Caco-2 (cell line): ENCODE results near the gene TARBP1. TPM values are rescaled to one million over a fixed set of nuclear protein-coding genes. Genes with fewer than 3 reads are reported as not detected.

Source experiments
- BruUV-seq: library from RNA; stranded (reverse); fragments of 400-500 nt; replicated peaks from 2 replicates; lab custom pipeline; 2021; lab: Mats Ljungman, UMichigan
- CTCF ChIA-PET: fragments of 300-600 bp; sonication (Branson Sonifier 250); formaldehyde crosslinking; loops from one replicate; lab custom pipeline; 2022; ENCODE audit warnings: antibody characterized with exemption; lab: Charles Lee
- POLR2A ChIA-PET: fragments of 300-600 bp; sonication (Branson Sonifier 250); formaldehyde crosslinking; loops from one replicate; lab custom pipeline; 2022; ENCODE audit warnings: antibody characterized with exemption; lab: Charles Lee
- DNase-seq, 2 experiments: peaks; one replicate each; pipeline versions ENCODE4 v3.0.0 to v3.0.0-alpha.2; 2020 to 2022
- H3K27me3 ChIP-seq: replicated peaks from 2 replicates; pipeline ENCODE4 v1.6.0; 2011; ENCODE audit warnings: low read length; ENCODE audit not compliant: control insufficient read depth, insufficient read depth
- H3K36me3 ChIP-seq: 2 replicates; pipeline ENCODE4 v1.5.1; 2011; ENCODE audit warnings: low read length; ENCODE audit not compliant: control insufficient read depth, insufficient read depth
- H3K4me1 ChIP-seq: fragments of 250-450 bp; sonication (Bioruptor Pico); 2 replicates; pipeline ENCODE4 v1.5.1; 2020; ENCODE audit warnings: mild to moderate bottlenecking
- H3K4me3 ChIP-seq: 2 replicates; pipeline ENCODE4 v1.5.1; 2011; ENCODE audit warnings: low read depth, mild to moderate bottlenecking, control low read depth, low read length
- H3K9me3 ChIP-seq: fragments of 250-450 bp; sonication (Bioruptor Pico); 2 replicates; pipeline ENCODE4 v1.5.1; 2020; ENCODE audit warnings: mild to moderate bottlenecking, moderate library complexity
- H3K27ac Mint-ChIP-seq: one replicate; pipeline ENCODE4 v1.8.0; 2022; ENCODE audit warnings: mixed read lengths; ENCODE audit not compliant: unreplicated experiment
- H3K27me3 Mint-ChIP-seq: one replicate; pipeline ENCODE4 v1.8.0; 2022; ENCODE audit warnings: mixed read lengths; ENCODE audit not compliant: insufficient read depth, unreplicated experiment
- H3K36me3 Mint-ChIP-seq: one replicate; pipeline ENCODE4 v1.8.0; 2022; ENCODE audit warnings: mild to moderate bottlenecking, mixed read lengths; ENCODE audit not compliant: insufficient read depth, unreplicated experiment
- H3K4me1 Mint-ChIP-seq: one replicate; pipeline ENCODE4 v1.8.0; 2022; ENCODE audit warnings: low read depth, mixed read lengths; ENCODE audit not compliant: unreplicated experiment
- H3K4me3 Mint-ChIP-seq: one replicate; pipeline ENCODE4 v1.8.0; 2022; ENCODE audit warnings: mild to moderate bottlenecking, moderate library complexity, mixed read lengths; ENCODE audit not compliant: unreplicated experiment
- H3K9me3 Mint-ChIP-seq: one replicate; pipeline ENCODE4 v1.8.0; 2022; ENCODE audit warnings: mixed read lengths; ENCODE audit not compliant: unreplicated experiment
- CTCF ChIP-seq, 2 experiments: fragments of 200-600 bp in 1 of 2; IDR thresholded peaks; 1 replicate in 1 of 2; 2 replicates in 1 of 2; pipeline versions ENCODE4 v1.5.1 to v1.8.0; 2011 to 2022; ENCODE audit warnings: antibody characterized with exemption in 1 of 2, control low read depth in 1 of 2, inconsistent platforms in 1 of 2, low read depth in 1 of 2, low read length in 1 of 2, mild to moderate bottlenecking in 1 of 2, moderate library complexity in 1 of 2; ENCODE audit not compliant: insufficient read depth in 1 of 2, severe bottlenecking in 1 of 2, unreplicated experiment in 1 of 2
- intact Hi-C: fragments of 100-400 bp; cut with micrococcal nuclease; formaldehyde crosslinking; loops from one replicate; pipeline ENCODE4 v1.10.0; 2022; ENCODE audit not compliant: unreplicated experiment
- total RNA-seq: library from RNA; stranded (reverse); gene quantifications from 2 replicates; pipeline ENCODE4 v1.2.3, GENCODE V29; 2022

Gene TARBP1
- total RNA-seq, 1 experiment from 2014 or later: 37.0 TPM

- no peak overlapping the region for H3K4me3 Mint-ChIP-seq
- no peak overlapping the region for H3K27ac Mint-ChIP-seq
- Histone ChIP-seq H3K4me3 (no peak overlapping the region), H3K9me3 (no peaks in the 10 kb centered on the region), H3K4me1 (no peaks in the 10 kb centered on the region), H3K27me3 (no peaks in the 10 kb centered on the region), H3K36me3 (no peaks in the 10 kb centered on the region)
- H3K4me1 Mint-ChIP-seq: no peaks in the 10 kb centered on the region
- no peaks in the 10 kb centered on the region for H3K9me3 Mint-ChIP-seq
- TF ChIP-seq CTCF (IDR thresholded peaks at IDR 0.05; ENCODE audit: insufficient read depth in 1 of 2, low read depth in 1 of 2, low read length in 1 of 2, severe bottlenecking in 1 of 2, unreplicated experiment in 1 of 2): no peak
- POLR2A ChIA-PET: no interaction called here
- DNase-seq: no peak
- peaks cover 26% of the 10 kb centered on the region for H3K36me3 Mint-ChIP-seq
- intact Hi-C loops: loop anchor here (10.0 kb wide), 1 partner anchor 340 kb away; no protein-coding TSS in a partner anchor
- CTCF ChIA-PET: no interaction called here
- no TSS peak for BruUV-seq
- no peaks in the 10 kb centered on the region for H3K27me3 Mint-ChIP-seq
Measured at GRCh38 chr1:234454926-234455325, 24.1 kb downstream of the TARBP1 start.

DNA sequence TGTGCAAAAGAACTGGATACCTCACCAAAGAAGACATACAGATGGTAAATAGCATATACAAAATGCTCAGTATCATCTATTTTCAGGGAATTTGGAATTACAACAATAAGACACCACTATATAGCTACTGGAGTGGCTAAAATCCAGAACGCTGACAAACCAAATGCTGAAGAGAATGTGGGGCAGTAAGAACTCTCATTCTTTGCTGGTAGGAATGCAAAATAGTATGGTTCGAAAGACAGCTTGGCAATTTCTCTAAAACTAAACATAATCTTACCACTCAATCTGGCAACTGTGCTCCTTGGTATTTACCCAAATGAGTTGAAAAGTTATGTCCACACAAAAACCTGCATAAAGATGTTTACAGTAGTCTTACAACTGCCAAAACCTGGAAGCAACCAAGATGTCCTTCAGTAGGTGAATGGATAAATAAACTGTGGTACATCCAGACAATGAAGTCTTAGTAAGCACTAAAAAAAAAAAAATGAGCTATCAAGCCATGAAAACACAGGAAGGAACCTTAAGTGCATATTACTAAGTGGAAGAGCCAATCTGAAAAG is 26.5 kb downstream of the TARBP1 start:
- H3K27me3 ChIP-seq: no peaks in the 10 kb centered on the region
- no peaks in the 10 kb centered on the region for H3K4me1 ChIP-seq
- no peaks in the 10 kb centered on the region for H3K36me3 ChIP-seq
- H3K4me3 ChIP-seq: no peak overlapping the region
- peaks cover 31% of the 10 kb centered on the region for H3K36me3 Mint-ChIP-seq
- H3K9me3 Mint-ChIP-seq: no peaks in the 10 kb centered on the region
- no peak for DNase-seq
- TF ChIP-seq CTCF (IDR thresholded peaks at IDR 0.05; ENCODE audit: insufficient read depth in 1 of 2, low read depth in 1 of 2, low read length in 1 of 2, severe bottlenecking in 1 of 2, unreplicated experiment in 1 of 2): no peak
- H3K9me3 ChIP-seq: no peaks in the 10 kb centered on the region
- H3K4me1 Mint-ChIP-seq: no peaks in the 10 kb centered on the region
- H3K4me3 Mint-ChIP-seq: no peak overlapping the region
- no TSS peak for BruUV-seq
- H3K27ac Mint-ChIP-seq: no peak overlapping the region
- ChIA-PET POLR2A (no interaction called here), CTCF (no interaction called here)
- H3K27me3 Mint-ChIP-seq: no peaks in the 10 kb centered on the region
- intact Hi-C loops: loop anchor here (10.0 kb wide), 1 partner anchor 338 kb away; no protein-coding TSS in a partner anchor

GRCh38 chr1:234440348-234440747 is 38.6 kb downstream of the TARBP1 start:
- Mint-ChIP-seq H3K36me3 (peaks cover 17% of the 10 kb centered on the region), H3K27me3 (no peaks in the 10 kb centered on the region), H3K9me3 (peaks cover 6% of the 10 kb centered on the region), H3K4me3 (no peak overlapping the region), H3K4me1 (no peaks in the 10 kb centered on the region), H3K27ac (no peak overlapping the region)
- no peak for DNase-seq
- H3K36me3 ChIP-seq: no peaks in the 10 kb centered on the region; the same call in 1 of the 2 replicates
- BruUV-seq: no TSS peak
- H3K9me3 ChIP-seq: no peaks in the 10 kb centered on the region
- TF ChIP-seq CTCF (IDR thresholded peaks at IDR 0.05; ENCODE audit: insufficient read depth in 1 of 2, low read depth in 1 of 2, low read length in 1 of 2, severe bottlenecking in 1 of 2, unreplicated experiment in 1 of 2): no peak
- H3K27me3 ChIP-seq: no peaks in the 10 kb centered on the region
- POLR2A ChIA-PET: no interaction called here
- intact Hi-C loops: no loop called here
- H3K4me1 ChIP-seq: no peaks in the 10 kb centered on the region
- CTCF ChIA-PET: no interaction called here
- H3K4me3 ChIP-seq: no peak overlapping the region
